NCI-H526 treated with DMSO at 0.1 percent for 48 hours (cell line): Measurements from ENCODE around the gene IL20.
A peak's percentile ranks its signal among the peaks of the same experiment; 100 is the strongest.

Source experiments
- DNase-seq: peaks from one replicate; lab custom pipeline; 2025; lab: John Stamatoyannopoulos, UW

Gene IL20

DNA sequence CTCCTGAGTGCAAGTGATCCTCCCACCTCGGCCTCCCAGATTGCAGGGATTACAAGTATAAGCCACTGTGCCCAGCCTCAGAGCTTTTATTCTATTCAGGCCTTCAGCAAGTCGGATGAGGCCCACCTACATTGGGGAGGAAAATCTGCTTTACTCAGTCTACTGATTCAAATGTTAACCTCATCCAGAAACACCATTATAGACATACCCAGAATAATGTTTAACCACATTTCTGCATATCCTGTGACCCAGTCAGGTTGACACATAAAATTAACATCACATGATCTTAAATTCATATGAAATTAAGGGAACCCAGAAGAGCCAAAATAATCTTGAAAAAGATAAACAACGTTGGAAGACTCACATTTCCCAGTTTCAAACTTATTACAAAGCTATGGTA is 14.9 kb downstream of the IL20 start:
- DNase-seq, result no peak

DNA sequence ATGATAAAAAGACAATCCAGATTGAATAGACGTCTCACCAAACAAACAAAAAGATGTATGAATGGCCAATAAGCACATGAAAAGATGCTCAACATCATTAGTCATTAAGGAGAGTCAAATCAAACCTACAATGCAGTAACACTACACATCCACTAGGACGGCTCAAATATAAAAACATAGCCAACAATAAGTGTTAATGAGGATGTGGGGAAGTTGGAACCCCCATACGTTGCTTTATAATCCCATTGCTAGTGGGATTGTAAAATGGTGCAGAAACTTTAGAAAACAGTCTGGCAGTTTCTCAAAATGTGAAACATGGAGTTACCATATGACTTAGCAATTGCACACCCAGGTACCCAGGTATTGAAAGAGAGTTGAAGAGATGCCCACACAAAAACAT is 17.1 kb downstream of the IL20 start:
- DNase-seq, result no peak

DNA sequence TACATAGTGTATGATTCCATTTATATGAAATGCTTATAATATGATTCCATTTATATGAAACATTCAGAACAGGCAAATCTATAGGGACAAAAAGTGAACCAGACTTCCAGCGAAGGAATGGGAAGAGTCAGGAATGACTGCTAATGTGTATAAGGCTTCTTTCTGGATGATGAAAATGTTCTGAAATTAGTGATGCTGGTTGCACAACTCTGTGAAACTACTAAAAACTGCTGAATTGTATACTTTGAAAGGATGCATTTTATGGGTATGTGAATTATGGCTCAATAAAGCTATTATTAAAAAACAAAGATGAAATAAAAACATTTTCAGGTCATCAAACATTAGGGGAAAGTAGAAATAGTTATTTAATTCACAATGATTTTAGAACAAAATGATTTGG is 17.7 kb downstream of the IL20 start:
- no peak for DNase-seq

GRCh38 chr1:206883876-206884275 is 18.5 kb downstream of the IL20 start:
- no peak for DNase-seq

- DNase-seq, result no peak
These were observed 20.1 kb downstream of the IL20 start for GRCh38 chr1:206885341-206886060.

- no peak for DNase-seq
These were observed 21.4 kb downstream of the IL20 start for GRCh38 chr1:206886831-206887230.

DNA sequence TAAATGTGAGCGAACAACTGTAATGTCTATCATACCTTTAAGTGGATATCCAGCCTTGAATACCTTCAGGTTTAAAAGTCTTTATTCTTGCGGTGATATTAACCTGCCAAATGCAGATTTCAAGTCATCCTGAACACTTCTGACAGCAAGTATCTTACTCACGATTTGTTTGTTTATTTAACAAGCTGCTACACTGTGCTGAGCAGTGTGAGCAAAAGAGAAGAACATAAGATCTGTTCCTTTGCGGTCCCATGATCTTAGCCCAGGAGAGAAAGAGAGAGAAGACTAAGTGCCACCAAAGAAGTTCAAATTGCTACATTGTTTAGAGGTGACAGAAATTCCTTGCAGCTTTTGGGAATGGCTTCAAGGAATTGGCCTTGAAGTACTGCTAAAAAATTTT is 22.3 kb downstream of the IL20 start:
- no peak for DNase-seq

GRCh38 chr1:206890125-206891060 is 25.0 kb downstream of the IL20 start:
- DNase-seq, result no peak

DNA sequence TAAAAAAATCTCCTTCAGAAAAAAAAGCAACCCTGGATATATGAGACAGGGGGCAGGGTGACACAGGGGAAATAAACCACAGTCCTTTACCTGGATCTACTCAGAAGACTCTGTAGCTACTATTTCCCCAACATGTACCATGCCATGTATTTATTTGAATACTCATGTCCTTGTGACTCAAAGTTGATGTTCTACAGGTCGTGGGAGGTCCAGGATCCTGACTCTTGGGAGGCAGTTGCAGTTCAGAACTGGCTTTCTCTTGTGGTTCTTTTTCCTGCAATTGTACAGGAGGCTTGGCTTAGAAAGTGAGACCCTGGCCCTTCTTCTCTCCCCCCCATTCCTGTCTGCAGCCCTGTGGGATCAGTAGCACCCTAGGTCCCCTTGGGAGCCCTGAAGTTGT is 26.0 kb downstream of the IL20 start:
- no peak for DNase-seq

DNA sequence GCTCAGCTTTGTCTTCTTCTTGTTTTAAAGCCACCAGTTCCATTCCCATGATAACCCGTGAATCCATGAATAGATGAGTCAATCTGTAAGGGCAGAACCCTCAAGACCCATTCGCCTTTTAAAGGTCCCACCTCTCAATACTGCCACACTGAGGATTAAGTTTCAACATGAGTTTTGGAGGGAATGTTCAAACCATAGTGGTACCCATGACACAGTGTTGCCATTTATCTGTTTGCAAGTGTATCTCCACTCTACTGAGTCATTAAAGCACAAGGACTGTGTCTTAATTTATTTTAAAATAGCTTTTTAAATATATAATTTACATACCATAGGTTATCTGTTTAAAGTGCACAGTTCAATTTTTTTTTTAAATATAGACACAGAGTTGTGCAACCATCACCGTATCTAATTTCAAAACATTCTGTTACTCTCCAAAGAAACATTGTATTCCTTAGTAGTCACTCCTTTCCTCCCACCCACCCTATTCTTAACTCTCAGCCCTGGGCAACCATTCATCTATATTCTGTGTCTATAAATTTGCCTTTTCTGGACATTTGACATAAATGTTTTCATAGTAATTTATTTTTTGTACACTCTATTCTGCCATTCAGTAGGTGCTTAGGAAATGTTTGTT is 27.0 kb downstream of the IL20 start:
- DNase-seq, result no peak

DNA sequence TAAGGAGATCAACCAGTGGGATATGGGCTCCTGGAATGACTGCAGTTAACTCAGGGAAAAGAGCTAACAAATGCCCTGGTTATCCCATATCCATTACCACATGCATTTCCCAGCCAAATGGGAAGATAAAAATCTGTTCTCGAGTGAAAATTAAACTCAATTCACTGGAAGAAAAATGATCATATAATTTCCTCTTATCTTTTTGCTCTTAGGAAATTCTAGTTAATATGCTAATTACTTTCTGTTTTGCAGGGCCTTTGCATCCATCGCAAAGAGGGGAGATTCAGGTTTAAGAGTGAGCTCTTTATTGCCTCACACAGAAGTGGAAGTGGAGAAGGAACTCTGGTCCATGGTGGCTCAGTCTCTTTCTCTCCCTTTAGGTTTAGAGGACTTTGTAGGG is 28.0 kb downstream of the IL20 start:
- DNase-seq, result no peak

- DNase-seq, result peak; percentile 83
These were observed 29.9 kb downstream of the IL20 start for GRCh38 chr1:206895325-206895724.

- peak; percentile 77 for DNase-seq
These were observed 30.4 kb downstream of the IL20 start for GRCh38 chr1:206895837-206896242.

DNA sequence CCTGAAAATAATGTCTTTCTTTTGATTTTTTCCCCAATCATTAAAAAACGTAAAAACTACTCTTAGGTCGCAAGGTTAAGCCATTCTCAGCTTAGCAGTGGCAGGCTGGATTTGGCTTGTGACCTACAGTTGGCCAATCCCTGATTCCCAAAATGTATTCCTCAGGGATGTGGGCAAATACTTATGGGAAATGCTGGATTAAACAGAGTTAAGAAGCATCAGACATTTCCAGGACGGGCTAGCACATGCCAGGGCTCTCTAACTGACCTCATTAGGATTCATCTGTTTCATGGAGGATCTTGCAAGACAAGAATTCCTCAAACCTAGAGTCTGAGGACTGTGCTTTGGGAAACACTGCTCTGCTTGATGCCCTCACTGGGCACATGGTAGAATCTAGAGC is 30.8 kb downstream of the IL20 start:
- no peak for DNase-seq

GRCh38 chr1:206897175-206897574 is 31.8 kb downstream of the IL20 start, which contains the start of gene IL24:
Gene IL24, plus strand, starts transcription at chr1:206897443. Its CDS starts 390 bp downstream, at chr1:206897833.
- no peak for DNase-seq

GRCh38 chr1:206898089-206898914 is 32.9 kb downstream of the IL20 start:
- DNase-seq, result no peak

GRCh38 chr1:206898915-206899431 is 33.5 kb downstream of the IL20 start:
- DNase-seq, result no peak

- DNase-seq, result no peak
These were observed 34.3 kb downstream of the IL20 start for GRCh38 chr1:206899717-206900116.

DNA sequence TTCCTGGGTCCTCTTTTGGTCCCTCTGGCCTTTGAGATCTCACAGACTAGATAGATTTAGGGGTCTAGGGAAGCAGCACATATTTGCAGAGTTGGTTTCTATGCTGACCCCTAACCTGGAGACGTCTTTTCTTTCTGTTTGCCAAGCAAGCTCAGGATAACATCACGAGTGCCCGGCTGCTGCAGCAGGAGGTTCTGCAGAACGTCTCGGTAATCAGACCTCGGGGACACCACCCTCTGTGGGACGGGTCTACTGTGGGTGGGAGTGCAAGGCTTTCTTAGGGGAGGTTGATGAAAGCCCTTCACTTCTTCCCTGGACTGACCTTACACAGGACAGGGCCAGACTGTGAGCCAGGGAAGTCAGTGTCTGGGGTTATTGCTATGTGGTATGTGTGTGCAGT is 34.7 kb downstream of the IL20 start:
- no peak for DNase-seq

- DNase-seq, result no peak
These were observed 36.5 kb downstream of the IL20 start for GRCh38 chr1:206901944-206902343.

GRCh38 chr1:206902702-206903101 is 37.3 kb downstream of the IL20 start:
- no peak for DNase-seq

GRCh38 chr1:206903687-206904086 is 38.3 kb downstream of the IL20 start:
- no peak for DNase-seq
